ENCODE results near the gene HAO1. TPM values are rescaled to one million over a fixed set of nuclear protein-coding genes. Genes with fewer than 3 reads are reported as not detected.

HAO1 gene
- total RNA-seq: not detected

- TF ChIP-seq CTCF (IDR thresholded peaks at IDR 0.05; ENCODE audit: low read depth): no peak
Measured at GRCh38 chr20:7940341-7940740, at the start of gene HAO1. TSS of gene HAO1 (minus strand) at chr20:7940458. CDS start at chr20:7940422, 36 bp downstream.

- TF ChIP-seq CTCF (IDR thresholded peaks at IDR 0.05; ENCODE audit: low read depth): no peak
Measured at GRCh38 chr20:7989379-7989778, 49.1 kb upstream of the HAO1 start.

GRCh38 chr20:7985916-7986315, 45.7 kb upstream of the HAO1 start:
- no peak for TF ChIP-seq CTCF (IDR thresholded peaks at IDR 0.05; ENCODE audit: low read depth)

GRCh38 chr20:7984192-7984591, 43.9 kb upstream of the HAO1 start:
- TF ChIP-seq CTCF (IDR thresholded peaks at IDR 0.05; ENCODE audit: low read depth): no peak

- no peak for TF ChIP-seq CTCF (IDR thresholded peaks at IDR 0.05; ENCODE audit: low read depth)
Measured at GRCh38 chr20:7981374-7981773, 41.1 kb upstream of the HAO1 start.

- TF ChIP-seq CTCF (IDR thresholded peaks at IDR 0.05; ENCODE audit: low read depth): no peak
Measured at GRCh38 chr20:7980332-7981046, 40.2 kb upstream of the HAO1 start.

- no peak for TF ChIP-seq CTCF (IDR thresholded peaks at IDR 0.05; ENCODE audit: low read depth)
Measured at GRCh38 chr20:7977709-7978108, 37.5 kb upstream of the HAO1 start.

Data from subcutaneous adipose tissue (tissue), 4 donors.